Uterus (tissue), 4 donors: ENCODE results near the gene ADAMTS17. TPM values are rescaled to one million over a fixed set of nuclear protein-coding genes. Genes with fewer than 3 reads are reported as not detected.

ENCODE experiments used
- DNase-seq, 2 donors: peaks; one replicate each; pipeline ENCODE4 v3.0.0-alpha.2; 2019 to 2020
- H3K27ac ChIP-seq, 2 donors: fragments of 200-600 bp; sonication (generic); 1 replicate in 1 of 2; 2 replicates in 1 of 2; pipeline ENCODE4 v1.5.1; 2016 to 2018
- H3K27me3 ChIP-seq, 2 donors: fragments of 200-600 bp; sonication (generic); one replicate each; pipeline ENCODE4 v1.5.1; 2018 to 2019; ENCODE audit warnings: control low read depth in 1 of 2
- H3K36me3 ChIP-seq, 2 donors: fragments of 200-600 bp; sonication (generic); one replicate each; pipeline ENCODE4 v1.5.1; 2019; ENCODE audit warnings: control low read depth in 1 of 2
- H3K4me1 ChIP-seq, 2 donors: fragments of 200-600 bp; sonication (generic); one replicate each; pipeline ENCODE4 v1.5.1; 2018 to 2019; ENCODE audit warnings: control low read depth in 1 of 2
- H3K4me3 ChIP-seq, 2 donors: fragments of 200-600 bp; sonication (generic); 1 replicate in 1 of 2; 2 replicates in 1 of 2; pipeline ENCODE4 v1.5.1; 2018 to 2019; ENCODE audit warnings: mild to moderate bottlenecking in 1 of 2
- H3K9me3 ChIP-seq, 2 donors: fragments of 200-600 bp; sonication (generic); one replicate each; pipeline ENCODE4 v1.5.1; 2019; ENCODE audit warnings: control low read depth in 1 of 2
- POLR2A ChIP-seq, 2 donors: fragments of 450-650 bp; IDR thresholded peaks; one replicate each; pipeline ENCODE4 v1.6.1; 2016; ENCODE audit warnings: antibody characterized with exemption in 2 of 2, mild to moderate bottlenecking in 1 of 2, moderate library complexity in 1 of 2
- intact Hi-C: fragments of 100-400 bp; cut with DNase I; formaldehyde crosslinking; loops from one replicate; pipeline ENCODE4 v1.15.1; 2023; ENCODE audit warnings: low total_unique reads
- total RNA-seq, 4 donors: library from RNA; depleted of rRNA in 3 of 4; stranded (reverse); fragments of >200 nt in 3 of 4; gene quantifications; one replicate each; pipeline versions ENCODE4 v1.1.0 to v1.2.4, GENCODE V29; 2014 to 2023
- TF ChIP-seq, protein P1 (sequence below), 4 experiments: fragments of 200-600 bp in 2 of 4; fragments of 450-650 bp in 2 of 4; sonication (generic) in 2 of 4; IDR thresholded peaks; one replicate each; pipeline ENCODE4 v1.5.1; 2016 to 2019; ENCODE audit warnings: antibody characterized with exemption in 4 of 4, mild to moderate bottlenecking in 2 of 4, moderate library complexity in 1 of 4
- donor health status: DM: yes; HTN: yes; CAD: no.

ADAMTS17 gene
- total RNA-seq, 4 donors from 2014 or later: 3.1 to 17.1 (median 8.1) TPM; not detected in 1

DNA sequence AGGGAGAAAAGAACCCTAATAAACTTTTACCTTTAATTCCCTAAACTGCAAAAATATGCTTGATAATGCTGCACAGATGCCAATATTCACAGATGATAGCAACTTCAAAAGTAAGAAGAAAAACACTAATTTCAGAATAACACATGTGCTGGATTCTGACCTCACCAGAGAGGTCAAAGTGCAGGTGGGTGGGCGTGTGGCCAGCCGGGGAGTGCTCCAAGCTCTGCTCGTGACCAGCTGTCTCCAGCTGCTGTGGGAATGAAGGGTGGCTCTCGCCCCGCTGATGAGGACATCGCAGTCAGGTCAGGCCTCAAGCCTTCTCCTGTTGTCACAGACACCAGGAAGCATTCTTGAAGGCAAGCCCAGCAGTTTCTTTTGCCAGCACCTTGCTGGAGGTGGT lies 57.1 kb downstream of the ADAMTS17 start:
- peak; percentile 57 to 83 for DNase-seq
- Histone ChIP-seq H3K27me3 (no peaks in the 10 kb centered on the region), H3K9me3 (no peaks in the 10 kb centered on the region), H3K4me3 (no peak overlapping the region), H3K27ac (no peak overlapping the region), H3K36me3 (no peaks in the 10 kb centered on the region), H3K4me1 (no peaks in the 10 kb centered on the region)
- intact Hi-C loops: no loop called here
- no peak for TF ChIP-seq POLR2A (IDR thresholded peaks at IDR 0.05)
- TF ChIP-seq, protein P1, sequence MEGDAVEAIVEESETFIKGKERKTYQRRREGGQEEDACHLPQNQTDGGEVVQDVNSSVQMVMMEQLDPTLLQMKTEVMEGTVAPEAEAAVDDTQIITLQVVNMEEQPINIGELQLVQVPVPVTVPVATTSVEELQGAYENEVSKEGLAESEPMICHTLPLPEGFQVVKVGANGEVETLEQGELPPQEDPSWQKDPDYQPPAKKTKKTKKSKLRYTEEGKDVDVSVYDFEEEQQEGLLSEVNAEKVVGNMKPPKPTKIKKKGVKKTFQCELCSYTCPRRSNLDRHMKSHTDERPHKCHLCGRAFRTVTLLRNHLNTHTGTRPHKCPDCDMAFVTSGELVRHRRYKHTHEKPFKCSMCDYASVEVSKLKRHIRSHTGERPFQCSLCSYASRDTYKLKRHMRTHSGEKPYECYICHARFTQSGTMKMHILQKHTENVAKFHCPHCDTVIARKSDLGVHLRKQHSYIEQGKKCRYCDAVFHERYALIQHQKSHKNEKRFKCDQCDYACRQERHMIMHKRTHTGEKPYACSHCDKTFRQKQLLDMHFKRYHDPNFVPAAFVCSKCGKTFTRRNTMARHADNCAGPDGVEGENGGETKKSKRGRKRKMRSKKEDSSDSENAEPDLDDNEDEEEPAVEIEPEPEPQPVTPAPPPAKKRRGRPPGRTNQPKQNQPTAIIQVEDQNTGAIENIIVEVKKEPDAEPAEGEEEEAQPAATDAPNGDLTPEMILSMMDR (IDR thresholded peaks at IDR 0.05): no peak

DNA sequence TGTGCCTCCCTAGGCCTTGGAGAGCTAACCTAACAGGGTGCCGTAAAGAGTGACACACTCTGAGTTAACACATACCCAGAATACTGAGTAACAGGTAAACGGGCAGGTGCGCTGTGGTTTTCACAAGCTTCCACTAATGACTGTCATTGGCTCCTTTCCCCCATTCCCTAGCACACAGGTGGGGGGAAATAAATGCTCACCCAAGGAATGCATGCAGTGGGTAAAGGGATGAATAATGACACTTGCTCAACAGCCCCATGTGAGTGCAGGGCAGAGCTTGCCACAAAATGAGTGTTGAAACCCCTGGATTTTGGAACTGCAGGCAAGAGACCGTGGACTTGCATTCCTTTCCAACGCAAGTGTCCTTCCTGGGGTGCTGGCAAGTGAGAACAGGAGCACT lies 57.6 kb downstream of the ADAMTS17 start:
- no peaks in the 10 kb centered on the region for H3K4me1 ChIP-seq
- no peak for TF ChIP-seq POLR2A (IDR thresholded peaks at IDR 0.05)
- TF ChIP-seq, protein P1 (IDR thresholded peaks at IDR 0.05): no peak
- DNase-seq: no peak
- intact Hi-C loops: no loop called here
- no peaks in the 10 kb centered on the region for H3K9me3 ChIP-seq
- H3K36me3 ChIP-seq: no peaks in the 10 kb centered on the region
- no peak overlapping the region for H3K4me3 ChIP-seq
- H3K27me3 ChIP-seq: no peaks in the 10 kb centered on the region
- no peak overlapping the region for H3K27ac ChIP-seq

DNA sequence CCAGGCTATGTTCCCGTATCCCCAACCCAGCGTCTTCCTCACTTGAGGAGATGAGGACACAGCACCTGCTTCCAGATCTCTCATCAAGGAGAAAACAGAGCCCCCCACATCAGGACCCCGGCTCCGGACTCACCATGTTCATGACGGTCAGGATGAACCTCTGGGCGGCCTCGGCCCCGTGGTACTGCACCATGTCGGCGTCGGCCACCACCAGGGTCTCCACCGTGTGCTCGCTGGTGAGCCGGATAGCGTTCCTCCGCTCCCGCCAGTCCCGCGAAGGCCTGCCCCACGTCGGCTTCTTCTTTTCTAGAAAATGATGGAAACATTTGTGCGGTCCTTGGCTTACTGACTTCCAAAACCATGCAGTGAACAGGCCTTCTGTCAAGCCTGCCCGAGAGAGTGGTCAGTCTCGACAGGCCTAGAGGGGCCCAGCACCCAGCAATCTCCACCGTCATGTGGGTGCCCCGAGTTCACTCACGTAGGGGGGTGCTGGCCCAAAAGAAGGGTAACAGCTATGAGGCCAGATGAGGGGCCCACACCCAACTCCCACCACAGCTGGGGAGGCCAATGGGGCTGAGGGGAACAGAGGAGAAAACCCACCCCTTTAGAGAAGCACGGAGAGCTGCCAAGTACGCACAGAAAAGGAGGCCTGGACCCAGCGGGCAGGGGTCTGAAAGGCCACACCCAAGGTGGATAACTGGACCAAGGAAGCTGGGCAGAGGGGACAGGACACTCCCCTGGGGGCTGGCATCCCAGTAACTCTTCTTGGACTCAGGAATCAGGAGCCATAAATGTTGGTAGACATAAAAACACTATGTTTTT lies 60.5 kb downstream of the ADAMTS17 start:
- Histone ChIP-seq H3K27me3 (no peaks in the 10 kb centered on the region), H3K4me1 (no peaks in the 10 kb centered on the region), H3K9me3 (no peaks in the 10 kb centered on the region), H3K4me3 (no peak overlapping the region), H3K36me3 (no peaks in the 10 kb centered on the region), H3K27ac (no peak overlapping the region)
- TF ChIP-seq POLR2A (IDR thresholded peaks at IDR 0.05): no peak
- TF ChIP-seq, protein P1 (IDR thresholded peaks at IDR 0.05): no peak
- intact Hi-C loops: no loop called here
- DNase-seq: no peak

DNA sequence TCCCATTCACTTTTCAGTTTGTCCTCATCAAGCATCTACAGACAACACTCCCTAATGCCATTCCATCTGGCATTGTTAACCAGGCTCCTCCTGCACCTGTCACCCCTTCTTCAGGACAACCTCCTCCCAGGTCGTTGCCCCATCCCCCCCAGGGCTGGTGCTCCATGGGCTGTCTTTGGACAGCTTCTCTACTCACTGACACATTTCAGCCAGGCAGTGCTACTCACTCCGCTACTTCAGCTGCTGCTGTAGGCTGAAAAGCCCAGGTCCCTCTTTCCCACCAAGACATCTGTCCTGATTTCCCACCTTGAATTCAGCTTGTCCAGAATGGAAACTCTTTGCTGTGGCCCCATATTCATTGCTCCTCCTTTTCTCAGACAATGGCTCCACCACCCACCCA lies 61.9 kb downstream of the ADAMTS17 start:
- Histone ChIP-seq H3K4me1 (no peaks in the 10 kb centered on the region), H3K9me3 (no peaks in the 10 kb centered on the region), H3K4me3 (no peak overlapping the region), H3K27me3 (no peaks in the 10 kb centered on the region), H3K27ac (no peak overlapping the region), H3K36me3 (no peaks in the 10 kb centered on the region)
- TF ChIP-seq, protein P1 (IDR thresholded peaks at IDR 0.05): no peak
- TF ChIP-seq POLR2A (IDR thresholded peaks at IDR 0.05): no peak
- intact Hi-C loops: no loop called here
- no peak for DNase-seq

DNA sequence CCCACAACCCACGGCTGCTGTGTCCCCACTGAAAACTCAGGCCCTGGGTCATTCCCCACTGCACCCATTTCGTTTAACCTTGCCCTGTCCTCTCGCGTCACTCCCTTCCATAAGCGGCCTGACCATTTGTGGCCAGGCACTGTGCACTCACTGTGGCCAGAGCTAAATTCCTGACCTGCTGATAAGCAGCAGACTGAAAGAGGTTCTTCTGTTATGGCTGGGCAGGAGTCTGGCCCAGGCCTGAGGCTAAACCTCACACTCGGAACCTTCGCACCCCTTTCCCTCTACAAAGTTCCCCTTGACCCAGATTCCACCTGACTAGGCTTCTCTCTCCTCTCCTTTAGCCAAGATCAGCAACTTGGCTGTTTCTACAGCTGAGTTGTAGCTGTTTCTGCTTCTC lies 62.3 kb downstream of the ADAMTS17 start:
- Histone ChIP-seq H3K4me3 (no peak overlapping the region), H3K9me3 (no peaks in the 10 kb centered on the region), H3K27me3 (no peaks in the 10 kb centered on the region), H3K36me3 (no peaks in the 10 kb centered on the region), H3K27ac (no peak overlapping the region), H3K4me1 (no peaks in the 10 kb centered on the region)
- intact Hi-C loops: no loop called here
- no peak for DNase-seq
- TF ChIP-seq, protein P1 (IDR thresholded peaks at IDR 0.05): no peak
- TF ChIP-seq POLR2A (IDR thresholded peaks at IDR 0.05): no peak
